ENCODE data around the gene SLCO4C1. TPM values are rescaled to one million over a fixed set of nuclear protein-coding genes. Genes with fewer than 3 reads are reported as not detected.

The SLCO4C1 gene
- total RNA-seq, 1 experiment from 2014 or later, result 4.8 TPM

GRCh38 chr5:102241809-102242421 lies 54.2 kb downstream of the SLCO4C1 start:
- Histone ChIP-seq H3K23ac (ENCODE audit: insufficient read length, low read depth, low read length) (no peak overlapping the region), H2BK15ac (ENCODE audit: low read depth, low read length) (no peak overlapping the region), H3K27me3 (ENCODE audit: insufficient read depth, low read length) (no peaks in the 10 kb centered on the region), H2AFZ (ENCODE audit: low read length) (no peak overlapping the region), H3T11ph (ENCODE audit: low read length) (no peak overlapping the region), H2BK120ac (ENCODE audit: low read depth, low read length, poor library complexity, severe bottlenecking) (no peak overlapping the region), H3K4ac (ENCODE audit: low read depth, low read length) (no peak overlapping the region), H3K9ac (ENCODE audit: extremely low read depth, insufficient read length, low read length) (no peak overlapping the region), H3K4me2 (ENCODE audit: insufficient read depth, insufficient read length, low read length) (no peak overlapping the region), H4K5ac (ENCODE audit: insufficient read length, low read depth, low read length) (no peak overlapping the region), H4K20me1 (ENCODE audit: control insufficient read depth, insufficient read depth, insufficient read length) (no peaks in the 10 kb centered on the region), H2BK12ac (ENCODE audit: insufficient read length, low read depth, low read length) (no peak overlapping the region), H3K14ac (ENCODE audit: insufficient read depth, low read length) (no peak overlapping the region), H2AK5ac (ENCODE audit: insufficient read length, low read length) (no peak overlapping the region), H3K56ac (ENCODE audit: insufficient read length, low read depth, low read length) (no peak overlapping the region), H3K18ac (ENCODE audit: insufficient read length, low read depth, low read length) (no peak overlapping the region), H2BK5ac (ENCODE audit: insufficient read length, low read length) (no peak overlapping the region), H4K91ac (ENCODE audit: insufficient read length, low read depth, low read length) (no peak overlapping the region), H3K79me1 (ENCODE audit: insufficient read depth, low read depth, low read length, poor library complexity, severe bottlenecking) (no peaks in the 10 kb centered on the region), H3K9me3 (ENCODE audit: control insufficient read depth, low read depth, low read length) (no peaks in the 10 kb centered on the region), H3K27ac (ENCODE audit: insufficient read length, low read depth, low read length) (no peak overlapping the region), H2BK20ac (ENCODE audit: low read depth, low read length, poor library complexity, severe bottlenecking) (no peak overlapping the region), H3K79me2 (ENCODE audit: insufficient read depth, low read length) (no peaks in the 10 kb centered on the region), H3K23me2 (ENCODE audit: insufficient read length, low read depth, low read length, poor library complexity, severe bottlenecking) (no peaks in the 10 kb centered on the region), H4K8ac (replicated peaks; ENCODE audit: insufficient read length, low read depth, low read length) (no peak overlapping the region), H3K4me1 (ENCODE audit: insufficient read depth, low read length) (no peaks in the 10 kb centered on the region)
- WGBS (ENCODE audit: extremely low coverage, insufficient read length, low lambda C conversion rate), result no CpG with 5 or more reads among the region's 1 CpG
- Mint-ChIP-seq H3K4me3 (no peak overlapping the region), H3K9me3 (no peaks in the 10 kb centered on the region), H3K4me1 (no peaks in the 10 kb centered on the region), H3K36me3 (ENCODE audit: insufficient read depth in 1 of 3, low read depth in 3 of 3) (no peaks in the 10 kb centered on the region), H3K27me3 (ENCODE audit: low read depth) (no peaks in the 10 kb centered on the region), H3K27ac (no peak overlapping the region)
- no peak for DNase-seq
- no peak; the same call in 2 of the 3 replicates for TF ChIP-seq CTCF (conservative IDR thresholded peaks at IDR 0.05)
